Fibroblast of pulmonary artery (primary cell): ENCODE results near the gene CD99.

Source experiments
- DNase-seq: peaks from one replicate; pipeline ENCODE4 v3.0.0-alpha.2; 2010; ENCODE audit warnings: low read depth
- H3K4me3 ChIP-seq: replicated peaks from 2 replicates; pipeline ENCODE4 v1.5.1; 2011; ENCODE audit warnings: low read depth, mild to moderate bottlenecking, control low read depth, low read length, moderate library complexity
- TF ChIP-seq, protein P1 (sequence below): IDR thresholded peaks from 2 replicates; pipeline ENCODE4 v1.5.1; 2011; ENCODE audit warnings: mild to moderate bottlenecking, control low read depth, low read length, inconsistent platforms; ENCODE audit errors: missing control alignments

Gene CD99

DNA sequence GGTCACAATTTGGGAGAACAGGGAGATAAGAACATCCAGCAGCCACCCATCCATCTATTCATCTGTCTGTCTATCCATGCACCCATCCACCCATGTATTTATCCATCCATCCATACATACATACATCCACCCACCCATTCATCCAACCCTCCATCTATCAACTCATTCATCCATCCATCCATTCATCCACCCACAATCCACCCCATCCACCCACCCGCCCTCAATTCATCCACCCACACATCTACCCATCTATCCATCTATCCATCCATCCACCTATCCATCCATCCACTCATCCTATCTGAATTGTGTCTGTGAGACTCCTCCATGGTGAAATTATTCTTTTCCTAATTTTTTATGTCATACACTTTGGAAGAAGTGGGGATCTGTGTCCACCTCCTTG lies 6.8 kb upstream of the CD99 start:
- TF ChIP-seq, protein P1, sequence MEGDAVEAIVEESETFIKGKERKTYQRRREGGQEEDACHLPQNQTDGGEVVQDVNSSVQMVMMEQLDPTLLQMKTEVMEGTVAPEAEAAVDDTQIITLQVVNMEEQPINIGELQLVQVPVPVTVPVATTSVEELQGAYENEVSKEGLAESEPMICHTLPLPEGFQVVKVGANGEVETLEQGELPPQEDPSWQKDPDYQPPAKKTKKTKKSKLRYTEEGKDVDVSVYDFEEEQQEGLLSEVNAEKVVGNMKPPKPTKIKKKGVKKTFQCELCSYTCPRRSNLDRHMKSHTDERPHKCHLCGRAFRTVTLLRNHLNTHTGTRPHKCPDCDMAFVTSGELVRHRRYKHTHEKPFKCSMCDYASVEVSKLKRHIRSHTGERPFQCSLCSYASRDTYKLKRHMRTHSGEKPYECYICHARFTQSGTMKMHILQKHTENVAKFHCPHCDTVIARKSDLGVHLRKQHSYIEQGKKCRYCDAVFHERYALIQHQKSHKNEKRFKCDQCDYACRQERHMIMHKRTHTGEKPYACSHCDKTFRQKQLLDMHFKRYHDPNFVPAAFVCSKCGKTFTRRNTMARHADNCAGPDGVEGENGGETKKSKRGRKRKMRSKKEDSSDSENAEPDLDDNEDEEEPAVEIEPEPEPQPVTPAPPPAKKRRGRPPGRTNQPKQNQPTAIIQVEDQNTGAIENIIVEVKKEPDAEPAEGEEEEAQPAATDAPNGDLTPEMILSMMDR, result no peak
- no peak overlapping the region for H3K4me3 ChIP-seq
- no peak for DNase-seq

- no peak overlapping the region for H3K4me3 ChIP-seq
- TF ChIP-seq, protein P1, result no peak
- no peak for DNase-seq
Observed at GRCh38 chrX:2685886-2686285, 5.2 kb upstream of the CD99 start.

DNA sequence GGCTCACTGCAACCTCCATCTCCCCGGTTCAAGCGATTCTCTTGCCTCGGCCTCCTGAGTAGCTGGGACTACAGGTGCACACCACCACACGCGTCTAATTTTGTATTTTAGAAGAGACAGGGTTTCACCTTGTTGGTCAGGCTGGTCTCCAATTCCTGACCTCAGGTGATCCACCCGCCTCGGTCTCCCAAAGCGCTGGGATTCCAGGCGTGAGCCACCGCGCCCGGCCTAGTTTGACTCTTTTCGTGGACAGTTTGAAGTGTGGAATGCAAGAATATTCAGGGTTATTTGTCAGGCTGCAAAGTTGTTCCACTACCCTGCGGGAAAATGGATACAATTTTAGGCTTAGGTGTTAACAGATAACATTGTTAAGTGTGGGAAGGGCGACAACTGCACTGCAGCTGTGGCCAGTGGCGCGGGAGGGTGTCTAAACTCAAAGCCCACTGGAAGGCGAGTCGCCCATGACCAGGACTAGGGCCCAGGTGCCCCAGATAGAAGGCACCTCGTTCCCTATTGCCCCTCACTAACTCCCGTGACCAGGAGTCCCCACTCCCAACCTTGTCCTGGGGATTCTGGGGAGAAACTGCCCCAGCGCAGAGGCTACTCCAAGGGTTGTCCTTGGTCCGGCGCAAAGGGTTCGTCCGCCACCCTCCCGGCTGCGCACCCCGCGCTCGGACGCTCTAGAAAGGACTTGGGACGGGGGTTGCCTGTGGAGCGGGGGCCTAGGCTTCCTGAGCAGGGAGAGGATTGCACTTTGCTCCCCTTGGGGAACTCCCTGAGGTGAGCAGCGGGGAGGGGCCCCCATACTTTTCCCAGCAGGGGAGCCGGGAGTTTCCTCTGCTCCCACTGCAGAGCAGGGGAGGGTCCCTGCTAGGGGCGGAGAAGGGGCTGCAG lies 1.1 kb upstream of the CD99 start:
- DNase-seq, result no peak
- TF ChIP-seq, protein P1, result no peak
- H3K4me3 ChIP-seq, result peak overlapping the region; percentile 73

- TF ChIP-seq, protein P1, result no peak
- H3K4me3 ChIP-seq, result peak overlapping the region; percentile 73
- DNase-seq, result peak; percentile 49
Observed at GRCh38 chrX:2691543-2692220, 587 bp downstream of the CD99 start.

DNA sequence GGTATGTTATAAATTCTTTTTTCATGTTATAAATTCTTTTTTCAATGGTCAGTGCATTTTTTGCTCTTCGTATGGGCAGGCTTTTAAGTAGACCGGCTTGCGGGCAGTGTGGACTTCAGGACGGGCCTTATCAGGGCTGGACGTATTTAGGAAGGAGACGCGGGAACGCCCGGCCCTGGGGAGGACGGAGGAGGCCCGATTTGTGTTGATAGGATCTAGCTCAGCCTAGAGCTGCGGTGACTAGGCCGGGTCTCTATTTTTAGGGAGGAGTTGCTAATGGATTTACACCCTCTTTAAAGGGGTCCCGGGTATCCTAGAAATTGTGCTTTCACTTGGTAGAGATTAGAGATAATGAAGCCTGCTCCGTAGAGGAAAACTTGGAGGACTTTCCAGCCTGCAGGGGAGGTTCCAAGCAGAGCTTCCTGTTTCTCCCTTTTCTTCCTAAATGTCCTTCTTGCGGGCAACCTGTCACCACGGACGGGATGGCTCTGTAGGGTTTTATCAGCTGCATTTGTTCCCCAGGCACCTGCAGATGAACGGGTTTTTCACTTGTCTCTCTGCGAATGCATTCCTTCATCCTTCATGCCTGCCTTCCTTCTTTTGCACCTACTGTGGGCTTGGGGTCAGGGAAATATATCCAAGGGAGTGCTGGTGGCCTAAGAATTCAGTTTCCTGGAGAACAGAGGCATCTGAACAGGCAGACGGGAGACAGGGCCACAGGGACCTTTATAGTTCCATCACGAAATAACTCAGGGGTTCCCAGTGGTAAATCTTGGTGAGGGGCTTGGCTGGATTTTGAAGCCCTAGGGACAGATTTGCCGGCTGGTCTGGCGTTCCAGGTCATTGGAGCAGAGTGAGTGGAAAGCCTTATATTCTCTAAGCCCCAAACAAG lies 1.4 kb downstream of the CD99 start:
- TF ChIP-seq, protein P1, result no peak
- H3K4me3 ChIP-seq, result peak overlapping the region; percentile 73
- DNase-seq, result peak; percentile 61

GRCh38 chrX:2693113-2694002 lies 2.3 kb downstream of the CD99 start:
- peak overlapping the region; percentile 73 for H3K4me3 ChIP-seq
- no peak for DNase-seq

More at GRCh38 chrX:2693113-2694002, 2.3 kb downstream of the CD99 start:
- TF ChIP-seq, protein P1, result no peak
